ENCODE results near the gene ANKK1.

Gene ANKK1

GRCh38 chr11:113408887-113409286 lies 21.3 kb downstream of the ANKK1 start:
- no peaks in the 10 kb centered on the region for H3K4me1 ChIP-seq (ENCODE audit: control insufficient read depth, insufficient read depth, low read length)
- no peak overlapping the region for H3K9ac ChIP-seq (ENCODE audit: low read length in 2 of 2)
- no peaks in the 10 kb centered on the region for H3K9me3 ChIP-seq (ENCODE audit: control insufficient read depth in 2 of 2, low read length in 2 of 2)
- no peaks in the 10 kb centered on the region for H3K36me3 ChIP-seq (ENCODE audit: control insufficient read depth in 2 of 2, insufficient read depth in 2 of 2, low read length in 2 of 2)
- peaks cover 0 to 4% of the 10 kb centered on the region in 2 donors for H3K27me3 ChIP-seq (ENCODE audit: control insufficient read depth in 1 of 2, insufficient read depth in 2 of 2, low read length in 2 of 2)
- H3K27ac ChIP-seq (ENCODE audit: low read length) = no peak overlapping the region
- no peak overlapping the region for H3K4me3 ChIP-seq (ENCODE audit: low read length in 2 of 2)

GRCh38 chr11:113409526-113409925 lies 21.9 kb downstream of the ANKK1 start:
- no peak overlapping the region for H3K4me3 ChIP-seq (ENCODE audit: low read length in 2 of 2)
- no peaks in the 10 kb centered on the region for H3K36me3 ChIP-seq (ENCODE audit: control insufficient read depth in 2 of 2, insufficient read depth in 2 of 2, low read length in 2 of 2)
- peaks cover 0 to 4% of the 10 kb centered on the region in 2 donors for H3K27me3 ChIP-seq (ENCODE audit: control insufficient read depth in 1 of 2, insufficient read depth in 2 of 2, low read length in 2 of 2)
- H3K27ac ChIP-seq (ENCODE audit: low read length) = no peak overlapping the region
- no peaks in the 10 kb centered on the region for H3K9me3 ChIP-seq (ENCODE audit: control insufficient read depth in 2 of 2, low read length in 2 of 2)
- H3K9ac ChIP-seq (ENCODE audit: low read length in 2 of 2) = no peak overlapping the region
- no peaks in the 10 kb centered on the region for H3K4me1 ChIP-seq (ENCODE audit: control insufficient read depth, insufficient read depth, low read length)

GRCh38 chr11:113410414-113411135 lies 23.0 kb downstream of the ANKK1 start:
- H3K36me3 ChIP-seq (ENCODE audit: control insufficient read depth in 2 of 2, insufficient read depth in 2 of 2, low read length in 2 of 2) = no peaks in the 10 kb centered on the region
- H3K4me1 ChIP-seq (ENCODE audit: control insufficient read depth, insufficient read depth, low read length) = no peaks in the 10 kb centered on the region
- H3K27me3 ChIP-seq (ENCODE audit: control insufficient read depth in 1 of 2, insufficient read depth in 2 of 2, low read length in 2 of 2) = peaks cover 0 to 4% of the 10 kb centered on the region in 2 donors
- no peaks in the 10 kb centered on the region for H3K9me3 ChIP-seq (ENCODE audit: control insufficient read depth in 2 of 2, low read length in 2 of 2)
- no peak overlapping the region for H3K4me3 ChIP-seq (ENCODE audit: low read length in 2 of 2)
- no peak overlapping the region for H3K9ac ChIP-seq (ENCODE audit: low read length in 2 of 2)
- H3K27ac ChIP-seq (ENCODE audit: low read length) = no peak overlapping the region

- Histone ChIP-seq H3K9me3 (ENCODE audit: control insufficient read depth in 2 of 2, low read length in 2 of 2) (no peaks in the 10 kb centered on the region), H3K4me3 (ENCODE audit: low read length in 2 of 2) (no peak overlapping the region), H3K4me1 (ENCODE audit: control insufficient read depth, insufficient read depth, low read length) (no peaks in the 10 kb centered on the region), H3K9ac (ENCODE audit: low read length in 2 of 2) (no peak overlapping the region), H3K27ac (ENCODE audit: low read length) (no peak overlapping the region), H3K27me3 (ENCODE audit: control insufficient read depth in 1 of 2, insufficient read depth in 2 of 2, low read length in 2 of 2) (peaks cover 0 to 4% of the 10 kb centered on the region in 2 donors), H3K36me3 (ENCODE audit: control insufficient read depth in 2 of 2, insufficient read depth in 2 of 2, low read length in 2 of 2) (no peaks in the 10 kb centered on the region)
These were observed 24.0 kb downstream of the ANKK1 start for GRCh38 chr11:113411536-113411935.

- Histone ChIP-seq H3K27me3 (ENCODE audit: control insufficient read depth in 1 of 2, insufficient read depth in 2 of 2, low read length in 2 of 2) (peaks cover 0 to 3% of the 10 kb centered on the region in 2 donors), H3K4me3 (ENCODE audit: low read length in 2 of 2) (no peak overlapping the region), H3K36me3 (ENCODE audit: control insufficient read depth in 2 of 2, insufficient read depth in 2 of 2, low read length in 2 of 2) (no peaks in the 10 kb centered on the region), H3K27ac (ENCODE audit: low read length) (no peak overlapping the region), H3K9me3 (ENCODE audit: control insufficient read depth in 2 of 2, low read length in 2 of 2) (no peaks in the 10 kb centered on the region), H3K4me1 (ENCODE audit: control insufficient read depth, insufficient read depth, low read length) (no peaks in the 10 kb centered on the region), H3K9ac (ENCODE audit: low read length in 2 of 2) (no peak overlapping the region)
These were observed 25.1 kb downstream of the ANKK1 start for GRCh38 chr11:113412675-113413074.

- H3K4me3 ChIP-seq (ENCODE audit: low read length in 2 of 2) = no peak overlapping the region
- no peaks in the 10 kb centered on the region for H3K4me1 ChIP-seq (ENCODE audit: control insufficient read depth, insufficient read depth, low read length)
- H3K9me3 ChIP-seq (ENCODE audit: control insufficient read depth in 2 of 2, low read length in 2 of 2) = no peaks in the 10 kb centered on the region
- no peak overlapping the region for H3K27ac ChIP-seq (ENCODE audit: low read length)
- H3K27me3 ChIP-seq (ENCODE audit: control insufficient read depth in 1 of 2, insufficient read depth in 2 of 2, low read length in 2 of 2) = no peaks in the 10 kb centered on the region
- H3K36me3 ChIP-seq (ENCODE audit: control insufficient read depth in 2 of 2, insufficient read depth in 2 of 2, low read length in 2 of 2) = no peaks in the 10 kb centered on the region
- no peak overlapping the region for H3K9ac ChIP-seq (ENCODE audit: low read length in 2 of 2)
These were observed 27.8 kb downstream of the ANKK1 start for GRCh38 chr11:113415343-113415742.

- no peaks in the 10 kb centered on the region for H3K4me1 ChIP-seq (ENCODE audit: control insufficient read depth, insufficient read depth, low read length)
- H3K27ac ChIP-seq (ENCODE audit: low read length) = no peak overlapping the region
- H3K4me3 ChIP-seq (ENCODE audit: low read length in 2 of 2) = no peak overlapping the region
- H3K9ac ChIP-seq (ENCODE audit: low read length in 2 of 2) = no peak overlapping the region
- no peaks in the 10 kb centered on the region for H3K36me3 ChIP-seq (ENCODE audit: control insufficient read depth in 2 of 2, insufficient read depth in 2 of 2, low read length in 2 of 2)
- no peaks in the 10 kb centered on the region for H3K27me3 ChIP-seq (ENCODE audit: control insufficient read depth in 1 of 2, insufficient read depth in 2 of 2, low read length in 2 of 2)
- H3K9me3 ChIP-seq (ENCODE audit: control insufficient read depth in 2 of 2, low read length in 2 of 2) = no peaks in the 10 kb centered on the region
These were observed 29.8 kb downstream of the ANKK1 start for GRCh38 chr11:113417428-113417827.

GRCh38 chr11:113419454-113420003 lies 31.9 kb downstream of the ANKK1 start:
- H3K27ac ChIP-seq (ENCODE audit: low read length) = no peak overlapping the region
- H3K9me3 ChIP-seq (ENCODE audit: control insufficient read depth in 2 of 2, low read length in 2 of 2) = no peaks in the 10 kb centered on the region
- H3K27me3 ChIP-seq (ENCODE audit: control insufficient read depth in 1 of 2, insufficient read depth in 2 of 2, low read length in 2 of 2) = no peaks in the 10 kb centered on the region
- no peak overlapping the region for H3K4me3 ChIP-seq (ENCODE audit: low read length in 2 of 2)
- no peak overlapping the region for H3K9ac ChIP-seq (ENCODE audit: low read length in 2 of 2)
- H3K36me3 ChIP-seq (ENCODE audit: control insufficient read depth in 2 of 2, insufficient read depth in 2 of 2, low read length in 2 of 2) = no peaks in the 10 kb centered on the region
- H3K4me1 ChIP-seq (ENCODE audit: control insufficient read depth, insufficient read depth, low read length) = no peaks in the 10 kb centered on the region

- Histone ChIP-seq H3K27ac (ENCODE audit: low read length) (no peak overlapping the region), H3K27me3 (ENCODE audit: control insufficient read depth in 1 of 2, insufficient read depth in 2 of 2, low read length in 2 of 2) (no peaks in the 10 kb centered on the region), H3K9me3 (ENCODE audit: control insufficient read depth in 2 of 2, low read length in 2 of 2) (no peaks in the 10 kb centered on the region), H3K4me3 (ENCODE audit: low read length in 2 of 2) (no peak overlapping the region), H3K4me1 (ENCODE audit: control insufficient read depth, insufficient read depth, low read length) (no peaks in the 10 kb centered on the region), H3K9ac (ENCODE audit: low read length in 2 of 2) (no peak overlapping the region), H3K36me3 (ENCODE audit: control insufficient read depth in 2 of 2, insufficient read depth in 2 of 2, low read length in 2 of 2) (no peaks in the 10 kb centered on the region)
These were observed 33.2 kb downstream of the ANKK1 start for GRCh38 chr11:113420808-113421207.

GRCh38 chr11:113426686-113427085 lies 39.1 kb downstream of the ANKK1 start:
- no peak overlapping the region for H3K4me3 ChIP-seq (ENCODE audit: low read length in 2 of 2)
- no peaks in the 10 kb centered on the region for H3K4me1 ChIP-seq (ENCODE audit: control insufficient read depth, insufficient read depth, low read length)
- H3K27me3 ChIP-seq (ENCODE audit: control insufficient read depth in 1 of 2, insufficient read depth in 2 of 2, low read length in 2 of 2) = no peaks in the 10 kb centered on the region
- H3K27ac ChIP-seq (ENCODE audit: low read length) = no peak overlapping the region
- H3K9ac ChIP-seq (ENCODE audit: low read length in 2 of 2) = no peak overlapping the region
- no peaks in the 10 kb centered on the region for H3K36me3 ChIP-seq (ENCODE audit: control insufficient read depth in 2 of 2, insufficient read depth in 2 of 2, low read length in 2 of 2)
- no peaks in the 10 kb centered on the region for H3K9me3 ChIP-seq (ENCODE audit: control insufficient read depth in 2 of 2, low read length in 2 of 2)

GRCh38 chr11:113431746-113432145 lies 44.2 kb downstream of the ANKK1 start:
- Histone ChIP-seq H3K4me3 (ENCODE audit: low read length in 2 of 2) (no peak overlapping the region), H3K27ac (ENCODE audit: low read length) (no peak overlapping the region)

More at GRCh38 chr11:113431746-113432145, 44.2 kb downstream of the ANKK1 start:
- H3K4me1 ChIP-seq (ENCODE audit: control insufficient read depth, insufficient read depth, low read length) = no peaks in the 10 kb centered on the region
- no peaks in the 10 kb centered on the region for H3K9me3 ChIP-seq (ENCODE audit: control insufficient read depth in 2 of 2, low read length in 2 of 2)
- H3K36me3 ChIP-seq (ENCODE audit: control insufficient read depth in 2 of 2, insufficient read depth in 2 of 2, low read length in 2 of 2) = no peaks in the 10 kb centered on the region
- H3K9ac ChIP-seq (ENCODE audit: low read length in 2 of 2) = no peak overlapping the region
- no peaks in the 10 kb centered on the region for H3K27me3 ChIP-seq (ENCODE audit: control insufficient read depth in 1 of 2, insufficient read depth in 2 of 2, low read length in 2 of 2)

All from stomach smooth muscle (tissue), 2 donors.